Astrocyte (in vitro differentiated cells and primary cell): Measurements from ENCODE around the gene PPP1CC. TPM values are rescaled to one million over a fixed set of nuclear protein-coding genes. Genes with fewer than 3 reads are reported as not detected.

Source experiments
- DNase-seq: peaks from one replicate; pipeline ENCODE4 v3.0.0-alpha.2; 2010; ENCODE audit warnings: low read depth
- FAIRE-seq: peaks from 2 replicates; lab custom pipeline; 2011; peaks lifted over from hg19 to GRCh38; lab: Jason Lieb, UNC
- H2AFZ ChIP-seq: 2 replicates; pipeline ENCODE4 v1.6.0; 2012; ENCODE audit warnings: low read depth, low read length, inconsistent platforms
- H3K27ac ChIP-seq: 2 replicates; pipeline ENCODE4 v1.5.1; 2011; ENCODE audit warnings: low read depth, low read length, inconsistent platforms
- H3K27me3 ChIP-seq: 2 replicates; pipeline ENCODE4 v1.6.0; 2011; ENCODE audit warnings: low read length, inconsistent platforms; ENCODE audit not compliant: insufficient read depth
- H3K36me3 ChIP-seq: 2 replicates; pipeline ENCODE4 v1.5.1; 2011; ENCODE audit warnings: low read length, inconsistent platforms; ENCODE audit not compliant: insufficient read depth
- H3K4me1 ChIP-seq: 2 replicates; pipeline ENCODE4 v1.5.1; 2011; ENCODE audit warnings: low read length, inconsistent platforms; ENCODE audit not compliant: insufficient read depth
- H3K4me2 ChIP-seq: 2 replicates; pipeline ENCODE4 v1.6.0; 2012; ENCODE audit warnings: low read length, inconsistent platforms
- H3K4me3 ChIP-seq: 2 replicates; pipeline ENCODE4 v1.5.1; 2011; ENCODE audit warnings: low read depth, mild to moderate bottlenecking, low read length, inconsistent platforms; ENCODE audit not compliant: insufficient read depth
- H3K79me2 ChIP-seq: 2 replicates; pipeline ENCODE4 v1.6.0; 2012; ENCODE audit warnings: mild to moderate bottlenecking, low read length, inconsistent platforms; ENCODE audit not compliant: insufficient read depth
- H3K9ac ChIP-seq: 2 replicates; pipeline ENCODE4 v1.6.0; 2012; ENCODE audit warnings: mild to moderate bottlenecking, low read length, inconsistent platforms
- H3K9me3 ChIP-seq: 2 replicates; pipeline ENCODE4 v1.5.1; 2012; ENCODE audit warnings: low read depth, mild to moderate bottlenecking, low read length, inconsistent platforms; ENCODE audit not compliant: insufficient read depth
- H4K20me1 ChIP-seq: 2 replicates; pipeline ENCODE4 v1.6.0; 2012; ENCODE audit warnings: low read length, inconsistent platforms; ENCODE audit not compliant: insufficient read depth
- H3K27ac Mint-ChIP-seq: one replicate; pipeline ENCODE4 v1.8.0; 2021; ENCODE audit warnings: mild to moderate bottlenecking, mixed read lengths; ENCODE audit not compliant: unreplicated experiment
- H3K27me3 Mint-ChIP-seq: one replicate; pipeline ENCODE4 v1.8.0; 2021; ENCODE audit warnings: low read depth, mixed read lengths; ENCODE audit not compliant: unreplicated experiment
- H3K36me3 Mint-ChIP-seq: one replicate; pipeline ENCODE4 v1.8.0; 2021; ENCODE audit warnings: low read depth, mixed read lengths; ENCODE audit not compliant: unreplicated experiment
- H3K4me1 Mint-ChIP-seq: one replicate; pipeline ENCODE4 v1.8.0; 2021; ENCODE audit warnings: low read depth, mixed read lengths; ENCODE audit not compliant: unreplicated experiment
- H3K4me3 Mint-ChIP-seq: one replicate; pipeline ENCODE4 v1.8.0; 2021; ENCODE audit warnings: mild to moderate bottlenecking, moderate library complexity, mixed read lengths; ENCODE audit not compliant: unreplicated experiment
- H3K9me3 Mint-ChIP-seq: one replicate; pipeline ENCODE4 v1.8.0; 2021; ENCODE audit warnings: mild to moderate bottlenecking, mixed read lengths; ENCODE audit not compliant: unreplicated experiment
- EZH2 ChIP-seq: IDR thresholded peaks from 2 replicates; pipeline ENCODE4 v1.6.1; 2012; ENCODE audit warnings: mild to moderate bottlenecking, low read length, inconsistent platforms; ENCODE audit not compliant: insufficient read depth
- total RNA-seq: library from RNA; stranded (reverse); gene quantifications from 2 replicates; pipeline ENCODE4 v1.2.1, GENCODE V29; 2021
- TF ChIP-seq, protein P1 (sequence below): IDR thresholded peaks from 2 replicates; pipeline ENCODE4 v1.5.1; 2011; ENCODE audit warnings: low read depth, mild to moderate bottlenecking, inconsistent platforms, low read length, moderate library complexity; ENCODE audit not compliant: insufficient read depth

The PPP1CC gene
- total RNA-seq, 1 donor from 2014 or later = 107 TPM

DNA sequence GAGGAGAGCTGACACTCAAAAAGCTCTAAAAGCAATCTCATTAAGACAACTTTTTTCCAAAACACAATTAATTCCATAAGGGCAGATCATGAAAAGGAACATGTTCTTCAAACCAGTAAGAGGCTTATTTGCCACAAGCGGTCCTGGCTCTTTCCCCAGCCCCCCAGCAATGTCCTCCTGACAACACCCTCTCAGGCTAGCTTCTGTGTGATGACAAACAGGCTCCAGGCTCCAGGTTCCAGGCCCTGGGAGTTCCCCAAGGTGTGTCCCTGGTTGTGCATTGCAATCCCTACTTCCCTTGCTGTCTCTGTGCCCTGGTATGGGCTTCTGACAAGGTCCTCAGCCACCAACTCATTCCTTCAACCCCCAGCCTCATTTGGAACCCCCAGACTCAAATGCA lies 62.7 kb downstream of the PPP1CC start:
- H3K4me1 ChIP-seq = no peaks in the 10 kb centered on the region
- H3K9me3 Mint-ChIP-seq = peaks cover 2% of the 10 kb centered on the region
- H3K36me3 Mint-ChIP-seq = no peaks in the 10 kb centered on the region
- no peak for DNase-seq
- H3K79me2 ChIP-seq = no peaks in the 10 kb centered on the region
- H3K27me3 ChIP-seq = no peaks in the 10 kb centered on the region
- H3K4me2 ChIP-seq = no peak overlapping the region
- H3K9ac ChIP-seq = no peak overlapping the region
- H3K36me3 ChIP-seq = no peaks in the 10 kb centered on the region
- H2AFZ ChIP-seq = no peak overlapping the region
- H3K27ac Mint-ChIP-seq = no peak overlapping the region
- no peak overlapping the region for H3K4me3 Mint-ChIP-seq
- no peak overlapping the region for H3K4me3 ChIP-seq
- no peak overlapping the region for H3K27ac ChIP-seq
- H3K9me3 ChIP-seq = no peaks in the 10 kb centered on the region
- peaks cover 7% of the 10 kb centered on the region for H3K4me1 Mint-ChIP-seq
- no peak for FAIRE-seq
- H3K27me3 Mint-ChIP-seq = peaks cover 19% of the 10 kb centered on the region
- H4K20me1 ChIP-seq = no peaks in the 10 kb centered on the region
- TF ChIP-seq, protein P1, sequence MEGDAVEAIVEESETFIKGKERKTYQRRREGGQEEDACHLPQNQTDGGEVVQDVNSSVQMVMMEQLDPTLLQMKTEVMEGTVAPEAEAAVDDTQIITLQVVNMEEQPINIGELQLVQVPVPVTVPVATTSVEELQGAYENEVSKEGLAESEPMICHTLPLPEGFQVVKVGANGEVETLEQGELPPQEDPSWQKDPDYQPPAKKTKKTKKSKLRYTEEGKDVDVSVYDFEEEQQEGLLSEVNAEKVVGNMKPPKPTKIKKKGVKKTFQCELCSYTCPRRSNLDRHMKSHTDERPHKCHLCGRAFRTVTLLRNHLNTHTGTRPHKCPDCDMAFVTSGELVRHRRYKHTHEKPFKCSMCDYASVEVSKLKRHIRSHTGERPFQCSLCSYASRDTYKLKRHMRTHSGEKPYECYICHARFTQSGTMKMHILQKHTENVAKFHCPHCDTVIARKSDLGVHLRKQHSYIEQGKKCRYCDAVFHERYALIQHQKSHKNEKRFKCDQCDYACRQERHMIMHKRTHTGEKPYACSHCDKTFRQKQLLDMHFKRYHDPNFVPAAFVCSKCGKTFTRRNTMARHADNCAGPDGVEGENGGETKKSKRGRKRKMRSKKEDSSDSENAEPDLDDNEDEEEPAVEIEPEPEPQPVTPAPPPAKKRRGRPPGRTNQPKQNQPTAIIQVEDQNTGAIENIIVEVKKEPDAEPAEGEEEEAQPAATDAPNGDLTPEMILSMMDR = no peak
- TF ChIP-seq EZH2 = no peak

DNA sequence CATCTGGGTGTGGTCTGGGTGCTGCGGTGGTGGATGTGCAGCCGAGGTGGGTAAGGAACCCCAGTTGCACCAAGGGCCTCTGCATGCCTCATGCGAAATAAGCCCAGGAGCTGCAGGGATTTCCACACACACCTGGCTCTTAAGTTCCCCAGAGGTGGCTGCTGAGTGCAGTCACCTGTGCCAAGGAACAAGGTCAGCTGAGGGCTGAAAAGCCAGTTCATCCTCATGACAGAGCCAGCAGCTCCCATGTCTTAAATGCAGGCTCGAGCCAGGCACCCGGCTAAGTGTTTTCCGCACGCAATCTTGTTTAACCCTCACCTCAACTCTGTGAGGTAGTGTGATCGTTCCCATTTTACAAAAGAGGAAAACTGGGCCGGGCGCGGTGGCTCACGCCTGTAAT lies 63.5 kb downstream of the PPP1CC start:
- peaks cover 7% of the 10 kb centered on the region for H3K4me1 Mint-ChIP-seq

DNA sequence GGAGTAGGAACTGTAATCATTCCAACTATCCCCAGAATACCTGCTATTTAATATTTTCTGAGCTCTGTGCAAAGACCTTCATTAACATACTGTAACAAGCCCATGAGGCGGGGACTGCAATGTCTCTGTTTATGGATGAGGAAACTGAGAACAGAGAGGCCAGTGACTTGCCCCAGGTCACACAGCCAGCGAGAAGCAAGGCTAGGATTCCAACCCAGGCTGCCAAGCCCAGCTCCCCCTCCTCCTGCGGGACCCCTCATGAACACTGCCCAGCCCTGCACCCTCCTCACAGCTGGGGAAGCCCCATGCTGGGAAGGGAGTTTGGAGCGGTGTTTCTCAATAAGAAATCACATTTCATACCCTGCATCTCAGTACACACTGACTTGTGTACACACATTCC lies 64.7 kb downstream of the PPP1CC start:
- TF ChIP-seq EZH2 = no peak
- TF ChIP-seq, protein P1 = no peak
- Histone ChIP-seq H3K4me3 (no peak overlapping the region), H3K4me1 (no peaks in the 10 kb centered on the region), H3K4me2 (no peak overlapping the region), H3K79me2 (no peaks in the 10 kb centered on the region), H3K27me3 (no peaks in the 10 kb centered on the region), H3K36me3 (no peaks in the 10 kb centered on the region), H3K9me3 (no peaks in the 10 kb centered on the region), H3K9ac (no peak overlapping the region), H4K20me1 (no peaks in the 10 kb centered on the region), H2AFZ (no peak overlapping the region), H3K27ac (no peak overlapping the region)
- Mint-ChIP-seq H3K27ac (no peak overlapping the region), H3K9me3 (peaks cover 9% of the 10 kb centered on the region), H3K27me3 (peaks cover 20% of the 10 kb centered on the region), H3K36me3 (peaks cover 3% of the 10 kb centered on the region), H3K4me3 (no peak overlapping the region), H3K4me1 (peaks cover 7% of the 10 kb centered on the region)
- DNase-seq (no peak), FAIRE-seq (no peak)

More for the DNA sequence above, 63.5 kb downstream of the PPP1CC start:
- Mint-ChIP-seq H3K27ac (no peak overlapping the region), H3K27me3 (peaks cover 18% of the 10 kb centered on the region), H3K4me3 (no peak overlapping the region), H3K9me3 (peaks cover 5% of the 10 kb centered on the region), H3K36me3 (peaks cover 3% of the 10 kb centered on the region)
- Histone ChIP-seq H3K4me1 (no peaks in the 10 kb centered on the region), H3K27ac (no peak overlapping the region), H3K9me3 (no peaks in the 10 kb centered on the region), H3K79me2 (no peaks in the 10 kb centered on the region), H3K4me2 (no peak overlapping the region), H4K20me1 (no peaks in the 10 kb centered on the region), H2AFZ (no peak overlapping the region), H3K4me3 (no peak overlapping the region), H3K36me3 (no peaks in the 10 kb centered on the region), H3K9ac (no peak overlapping the region), H3K27me3 (no peaks in the 10 kb centered on the region)
- TF ChIP-seq EZH2 = no peak
- TF ChIP-seq, protein P1 = no peak
- FAIRE-seq (no peak), DNase-seq (no peak)
